Epithelial cell of proximal tubule (primary cell): ENCODE data around the gene CCNYL1. TPM values are rescaled to one million over a fixed set of nuclear protein-coding genes. Genes with fewer than 3 reads are reported as not detected.

Experiments used
- DNase-seq: peaks from one replicate; pipeline ENCODE4 v3.0.0-alpha.2; 2011; ENCODE audit warnings: low read depth
- H3K4me3 ChIP-seq: 2 replicates; pipeline ENCODE4 v1.5.1; 2011; ENCODE audit warnings: low read depth, mild to moderate bottlenecking, low read length
- total RNA-seq: library from RNA; depleted of rRNA; stranded (reverse); fragments of >200 nt; gene quantifications from 2 replicates; pipeline ENCODE4 v1.2.3, GENCODE V29; 2015
- TF ChIP-seq, protein P1 (sequence below): conservative IDR thresholded peaks from 2 replicates; pipeline ENCODE4 v1.5.1; 2012; ENCODE audit warnings: low read depth, mild to moderate bottlenecking, low read length

The CCNYL1 gene
- total RNA-seq: 9.3 and 20.5 TPM in 2 replicates

DNA sequence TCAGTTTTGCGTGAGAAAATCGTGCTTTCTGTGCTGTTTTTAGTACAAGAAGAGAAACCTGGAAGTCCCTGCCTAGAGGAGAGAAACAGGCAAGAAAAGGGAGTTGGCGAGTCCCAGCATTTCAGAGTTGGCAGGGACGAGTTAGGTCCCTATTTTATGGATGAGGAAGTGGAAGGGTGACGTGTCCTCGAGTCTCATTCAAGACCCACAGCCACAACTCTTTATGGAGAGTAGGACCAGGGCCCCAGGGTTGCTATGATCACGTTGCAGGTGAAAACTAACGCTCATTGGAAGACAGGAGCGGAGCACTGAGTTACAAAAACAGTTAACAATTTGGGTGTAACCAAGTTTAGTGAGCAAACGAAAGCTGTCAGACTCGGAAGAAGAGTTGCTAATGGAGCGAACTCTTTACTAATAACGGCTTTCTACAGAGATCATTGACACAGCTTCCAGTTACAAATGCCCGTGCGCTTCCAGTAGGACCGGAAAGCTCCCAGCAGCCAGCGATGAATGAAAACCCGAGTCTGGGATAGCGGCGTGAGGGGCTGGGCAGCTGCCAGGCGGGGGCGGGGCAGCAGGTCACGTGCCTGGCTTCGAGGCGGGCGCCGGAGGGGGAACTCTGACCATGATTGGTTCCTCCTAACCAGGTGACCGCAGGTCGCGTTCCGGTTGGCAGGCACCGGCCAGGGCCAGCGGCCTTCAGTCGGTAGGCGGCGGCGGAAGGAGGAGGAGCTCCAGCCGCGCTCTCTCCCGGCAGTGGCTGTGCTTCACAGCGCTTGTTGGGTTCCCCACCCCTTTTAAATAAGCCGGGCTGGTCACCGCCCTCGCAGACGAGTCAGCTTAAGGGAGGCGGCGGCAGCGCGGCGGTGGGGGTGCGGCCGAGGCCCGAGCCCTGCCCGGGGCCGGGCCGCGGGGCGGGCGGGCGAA lies at the start of gene CCNYL1:
CCNYL1 (plus strand) TSS at position 827 of the 927 bp plus-strand sequence. CDS start 257 bp downstream, outside the sequence.
- DNase-seq: peak; percentile 78
- peak within 1 kb of the TSS; percentile 93 for H3K4me3 ChIP-seq
- TF ChIP-seq, protein P1, sequence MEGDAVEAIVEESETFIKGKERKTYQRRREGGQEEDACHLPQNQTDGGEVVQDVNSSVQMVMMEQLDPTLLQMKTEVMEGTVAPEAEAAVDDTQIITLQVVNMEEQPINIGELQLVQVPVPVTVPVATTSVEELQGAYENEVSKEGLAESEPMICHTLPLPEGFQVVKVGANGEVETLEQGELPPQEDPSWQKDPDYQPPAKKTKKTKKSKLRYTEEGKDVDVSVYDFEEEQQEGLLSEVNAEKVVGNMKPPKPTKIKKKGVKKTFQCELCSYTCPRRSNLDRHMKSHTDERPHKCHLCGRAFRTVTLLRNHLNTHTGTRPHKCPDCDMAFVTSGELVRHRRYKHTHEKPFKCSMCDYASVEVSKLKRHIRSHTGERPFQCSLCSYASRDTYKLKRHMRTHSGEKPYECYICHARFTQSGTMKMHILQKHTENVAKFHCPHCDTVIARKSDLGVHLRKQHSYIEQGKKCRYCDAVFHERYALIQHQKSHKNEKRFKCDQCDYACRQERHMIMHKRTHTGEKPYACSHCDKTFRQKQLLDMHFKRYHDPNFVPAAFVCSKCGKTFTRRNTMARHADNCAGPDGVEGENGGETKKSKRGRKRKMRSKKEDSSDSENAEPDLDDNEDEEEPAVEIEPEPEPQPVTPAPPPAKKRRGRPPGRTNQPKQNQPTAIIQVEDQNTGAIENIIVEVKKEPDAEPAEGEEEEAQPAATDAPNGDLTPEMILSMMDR: no peak

DNA sequence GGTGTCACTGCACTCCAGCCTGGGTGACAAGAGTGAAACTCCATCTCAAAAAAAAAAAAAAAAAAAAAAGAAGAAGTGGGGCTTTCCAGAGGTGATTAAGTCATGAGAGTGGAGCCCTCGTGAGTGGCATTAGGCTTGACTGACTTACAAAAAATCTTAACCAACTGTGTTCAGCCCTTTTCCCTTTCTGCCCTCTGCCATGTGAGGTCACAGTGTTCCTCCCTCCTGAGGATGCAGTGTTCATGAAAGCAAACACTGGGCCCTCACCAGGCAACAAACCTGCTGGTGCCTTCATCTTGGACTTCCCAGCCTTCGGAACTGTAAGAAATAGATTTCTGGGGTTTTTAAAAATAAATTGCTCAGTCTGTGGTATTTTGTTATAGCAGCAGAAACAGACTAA lies 49.2 kb upstream of the CCNYL1 start:
- DNase-seq: no peak
- TF ChIP-seq, protein P1: no peak

DNA sequence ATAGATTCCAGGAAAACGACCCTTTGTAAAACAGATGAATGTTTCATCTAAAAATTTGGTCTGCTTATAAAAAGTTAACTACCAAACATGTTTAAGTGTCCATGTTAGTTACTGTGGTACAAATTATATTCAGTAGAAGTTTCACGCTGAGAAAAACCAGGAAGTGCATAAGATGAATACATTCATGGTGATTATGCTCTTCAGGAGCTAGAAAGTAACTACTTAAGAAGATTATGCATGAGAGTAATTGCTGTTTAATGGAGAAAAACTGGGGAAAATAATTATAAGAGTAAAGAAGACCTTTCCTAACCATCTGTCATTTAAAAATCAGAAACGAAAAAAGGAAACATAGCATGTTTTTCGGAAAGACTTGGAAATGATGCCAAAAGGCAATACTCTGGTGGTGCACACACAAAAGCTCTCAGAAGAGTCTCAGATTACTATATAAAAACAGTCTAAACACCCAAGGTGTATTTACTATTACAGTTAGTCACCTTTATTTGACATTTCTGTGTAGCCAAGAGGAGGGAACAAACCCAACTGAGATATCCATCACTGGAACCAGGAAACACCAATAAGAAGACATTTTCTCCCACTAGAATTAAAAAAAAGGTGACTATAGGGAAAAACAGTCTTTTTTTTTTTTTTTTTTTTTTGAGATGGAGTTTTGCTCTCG lies 47.4 kb upstream of the CCNYL1 start:
- no peak for DNase-seq
- no peak overlapping the region for H3K4me3 ChIP-seq
- TF ChIP-seq, protein P1: no peak

More for the DNA sequence above, 49.2 kb upstream of the CCNYL1 start:
- no peak overlapping the region for H3K4me3 ChIP-seq

DNA sequence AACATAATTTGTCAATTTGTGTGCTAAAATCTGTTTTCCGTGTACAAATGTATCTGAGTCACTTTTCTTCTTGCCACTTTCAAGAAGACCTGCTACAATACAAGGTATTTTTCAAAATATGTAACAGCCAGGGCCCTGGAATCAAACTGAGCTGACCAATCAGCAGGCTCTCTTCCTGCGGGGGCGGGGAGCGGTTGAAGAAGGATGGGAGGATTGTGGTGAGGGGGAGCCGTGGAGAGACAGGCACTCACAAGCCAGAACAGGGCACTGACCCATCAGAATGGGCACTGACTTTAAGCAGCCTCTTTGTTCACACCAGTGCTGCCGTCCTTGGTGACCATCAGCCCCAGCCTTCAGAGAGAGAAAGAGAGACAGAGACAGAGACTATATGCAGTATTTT lies 40.6 kb upstream of the CCNYL1 start:
- no peak for DNase-seq
- no peak overlapping the region for H3K4me3 ChIP-seq
- TF ChIP-seq, protein P1: no peak

DNA sequence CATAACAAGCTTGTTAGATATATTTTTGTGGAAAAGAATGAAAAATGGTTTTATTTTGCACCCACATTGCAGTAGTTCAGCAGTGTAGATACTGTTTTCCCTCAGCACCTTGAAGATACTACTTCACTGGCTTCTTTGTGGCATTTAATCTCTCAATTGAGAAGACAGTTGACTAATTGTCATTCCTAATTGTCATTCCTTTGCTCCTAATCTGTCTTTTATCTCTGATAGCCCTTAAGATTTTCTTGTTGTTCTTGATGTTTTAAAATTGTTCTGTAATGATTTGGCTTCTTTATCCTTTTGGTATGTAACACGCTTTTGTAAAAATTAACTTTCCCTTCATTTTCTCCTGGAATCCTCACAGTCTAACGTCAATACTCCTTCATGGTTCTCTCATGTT lies 38.0 kb upstream of the CCNYL1 start:
- no peak for DNase-seq
- TF ChIP-seq, protein P1: no peak
- H3K4me3 ChIP-seq: no peak overlapping the region

DNA sequence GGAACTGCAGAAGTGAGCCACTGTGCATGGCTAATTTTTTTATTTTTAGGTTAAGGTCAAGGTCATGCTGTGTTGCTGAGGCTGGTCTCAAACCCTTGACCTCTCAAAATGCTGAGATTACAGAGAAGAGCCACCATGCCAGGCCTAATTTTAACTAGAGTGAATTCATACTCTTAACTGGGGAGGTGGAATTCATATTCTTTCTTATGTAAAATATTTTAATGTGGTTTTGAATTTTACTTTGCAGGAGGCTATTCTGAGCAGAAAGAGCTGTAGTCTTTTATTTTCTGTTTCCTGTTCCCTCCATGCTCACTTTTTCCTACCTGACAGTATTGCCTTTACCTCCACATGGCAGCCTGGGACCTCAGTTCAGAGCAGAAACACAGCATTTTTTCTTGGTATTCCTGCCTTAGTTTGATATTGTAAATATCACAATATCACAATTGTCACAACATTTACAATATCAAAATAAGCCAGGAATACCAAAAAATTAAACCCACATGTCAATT lies 37.1 kb upstream of the CCNYL1 start:
- no peak for DNase-seq
- no peak overlapping the region for H3K4me3 ChIP-seq
- TF ChIP-seq, protein P1: no peak
